ENCODE results near the gene SPDYC.

Gene SPDYC

GRCh38 chr11:65208785-65209710 lies 39.0 kb downstream of the SPDYC start:
- FAIRE-seq = no peak

GRCh38 chr11:65209711-65210360 lies 39.8 kb downstream of the SPDYC start:
- no peak for FAIRE-seq

- FAIRE-seq = no peak
Measured at GRCh38 chr11:65210361-65210731, 40.3 kb downstream of the SPDYC start.

GRCh38 chr11:65210748-65211147 lies 40.7 kb downstream of the SPDYC start:
- FAIRE-seq = no peak

- FAIRE-seq = no peak
Measured at GRCh38 chr11:65211293-65212105, 41.5 kb downstream of the SPDYC start.

- no peak for FAIRE-seq
Measured at GRCh38 chr11:65212226-65212801, 42.3 kb downstream of the SPDYC start.

GRCh38 chr11:65213322-65214211 lies 43.5 kb downstream of the SPDYC start:
- FAIRE-seq = no peak

GRCh38 chr11:65214212-65214845 lies 44.3 kb downstream of the SPDYC start:
- no peak for FAIRE-seq

GRCh38 chr11:65215441-65216076 lies 45.5 kb downstream of the SPDYC start:
- no peak for FAIRE-seq

- FAIRE-seq = no peak
Measured at GRCh38 chr11:65216830-65217229, 46.8 kb downstream of the SPDYC start.

- no peak for FAIRE-seq
Measured at GRCh38 chr11:65217441-65218423, 47.7 kb downstream of the SPDYC start.

GRCh38 chr11:65218446-65218845 lies 48.4 kb downstream of the SPDYC start:
- no peak for FAIRE-seq

GRCh38 chr11:65219930-65220213 lies 49.8 kb downstream of the SPDYC start:
- FAIRE-seq = no peak

- FAIRE-seq = no peak
Measured at GRCh38 chr11:65221026-65221425, 51.0 kb downstream of the SPDYC start.

Data from G401.6 (cell line).